NOMO-1 treated with dmso at 0.1 percent for 144 hours (cell line): ENCODE measurements around the gene PCBP4.

ENCODE experiments used
- DNase-seq: peaks from one replicate; lab custom pipeline; 2025; ENCODE audit not compliant: unreplicated experiment; lab: John Stamatoyannopoulos, UW

Gene PCBP4

GRCh38 chr3:51942603-51943450 lies 24.4 kb downstream of the PCBP4 start:
- no peak for DNase-seq

DNA sequence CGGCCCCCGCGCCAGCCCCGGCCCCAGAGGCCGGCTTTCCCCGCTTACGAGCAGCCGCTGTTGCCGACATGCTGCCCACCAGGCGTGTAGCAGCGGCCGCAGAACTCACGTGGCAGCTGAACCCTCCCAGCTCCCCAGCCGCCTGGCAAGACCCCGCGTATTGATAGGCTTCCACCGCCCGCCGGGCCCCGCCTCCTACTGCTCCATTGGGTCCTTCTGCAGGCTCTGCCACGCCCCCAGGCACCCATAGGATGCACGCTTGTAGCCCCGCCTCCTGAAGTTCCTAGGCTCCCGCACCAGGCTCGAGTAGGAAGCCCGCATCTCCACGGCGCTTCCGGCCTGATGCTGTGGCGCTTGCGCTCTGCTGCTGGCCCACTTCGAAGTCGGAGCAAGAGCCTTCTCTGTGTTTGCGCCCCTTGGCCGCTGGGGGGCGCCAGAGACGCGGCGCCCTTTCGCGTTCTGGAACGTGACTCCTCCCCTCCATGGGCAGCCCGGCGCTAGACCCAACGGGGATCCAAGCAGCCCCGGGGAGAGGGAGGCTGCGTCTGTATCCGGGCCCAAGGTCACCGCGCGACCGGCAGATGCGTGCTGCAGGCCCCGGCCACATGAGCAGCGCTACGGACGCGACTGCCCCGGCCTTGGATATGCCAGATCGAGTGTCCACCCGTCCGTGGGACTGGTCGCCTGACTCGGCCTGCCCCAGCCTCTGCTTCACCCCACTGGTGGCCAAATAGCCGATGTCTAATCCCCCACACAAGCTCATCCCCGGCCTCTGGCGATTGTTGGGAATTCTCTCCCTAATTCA lies 25.3 kb downstream of the PCBP4 start, which contains the start of the genes PARP3 and RRP9:
TSS of gene PARP3 (plus strand) at position 566 of the 805 bp plus-strand sequence. CDS start 993 bp downstream, outside the sequence.
TSS of gene RRP9 (minus strand) at position 107 of the 805 bp plus-strand sequence. CDS start at position 70, 37 bp downstream.
- DNase-seq, result peak; percentile 100

GRCh38 chr3:51941463-51941797 lies 25.8 kb downstream of the PCBP4 start:
- DNase-seq, result no peak

GRCh38 chr3:51940648-51941462 lies 26.4 kb downstream of the PCBP4 start:
- no peak for DNase-seq

- no peak for DNase-seq
These were observed 28.4 kb downstream of the PCBP4 start for GRCh38 chr3:51938780-51939425.

- no peak for DNase-seq
These were observed 29.4 kb downstream of the PCBP4 start for GRCh38 chr3:51937611-51938450.

DNA sequence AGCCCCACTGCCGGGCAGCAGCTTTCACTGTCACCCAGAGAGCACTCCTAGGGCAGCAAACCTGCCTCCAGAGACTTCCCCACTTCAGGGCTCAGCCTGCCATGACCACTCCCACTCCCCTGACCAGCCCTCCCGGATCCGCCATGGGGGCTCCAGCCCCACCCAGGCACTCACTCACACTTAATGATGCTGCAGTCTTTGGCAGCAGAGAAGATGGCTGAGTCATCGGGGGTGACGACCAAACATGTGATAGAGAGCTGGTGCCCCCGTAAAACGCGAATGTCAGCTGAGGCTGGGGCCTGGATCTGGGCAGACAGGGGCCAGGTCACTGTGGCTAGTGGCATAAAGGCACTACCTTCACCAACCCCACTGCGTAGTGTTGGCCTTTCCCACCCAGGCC lies 30.2 kb downstream of the PCBP4 start:
- no peak for DNase-seq

GRCh38 chr3:51935886-51936755 lies 31.1 kb downstream of the PCBP4 start:
- DNase-seq, result no peak

DNA sequence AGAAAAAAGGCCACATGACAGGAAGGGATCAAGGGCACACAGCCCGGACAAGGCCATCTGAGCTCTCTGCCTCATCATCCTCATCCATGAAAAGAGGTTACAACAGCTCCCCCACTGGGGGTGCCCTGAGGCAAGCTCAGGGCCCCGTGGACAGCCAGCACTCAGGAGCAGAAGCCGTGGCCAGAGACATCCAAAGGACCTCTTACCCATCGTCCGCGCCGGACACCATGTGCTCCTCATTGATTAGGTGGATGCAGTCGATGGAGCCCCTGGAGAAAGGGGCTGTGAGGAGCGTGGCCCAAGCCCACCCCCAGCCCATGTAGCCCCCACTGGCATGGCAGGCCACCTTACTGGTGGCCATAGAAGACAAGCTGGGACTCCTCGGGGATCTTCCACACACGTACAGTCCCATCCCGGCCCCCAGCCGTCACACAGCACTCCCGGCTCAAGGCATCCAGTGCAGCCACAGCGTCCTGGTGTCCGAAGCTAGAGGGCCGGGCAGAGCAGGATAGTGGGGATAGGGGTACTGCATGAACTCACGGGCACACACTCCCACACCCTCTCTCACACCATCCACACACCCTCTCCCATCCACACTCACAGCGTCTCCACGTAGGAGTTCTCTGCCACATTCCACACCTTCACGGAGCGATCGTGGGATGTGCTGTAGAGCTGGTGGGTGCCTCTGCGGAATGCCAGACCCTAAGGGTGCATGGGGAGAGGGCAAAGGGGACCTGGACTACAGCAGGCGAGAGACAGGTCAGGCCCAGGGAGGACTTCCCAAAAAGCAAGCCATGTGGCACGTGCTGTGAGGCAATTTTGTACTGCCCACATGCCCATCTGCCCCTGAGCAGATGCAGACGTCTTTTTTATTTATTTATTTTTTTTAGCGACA lies 32.0 kb downstream of the PCBP4 start:
- DNase-seq, result no peak

DNA sequence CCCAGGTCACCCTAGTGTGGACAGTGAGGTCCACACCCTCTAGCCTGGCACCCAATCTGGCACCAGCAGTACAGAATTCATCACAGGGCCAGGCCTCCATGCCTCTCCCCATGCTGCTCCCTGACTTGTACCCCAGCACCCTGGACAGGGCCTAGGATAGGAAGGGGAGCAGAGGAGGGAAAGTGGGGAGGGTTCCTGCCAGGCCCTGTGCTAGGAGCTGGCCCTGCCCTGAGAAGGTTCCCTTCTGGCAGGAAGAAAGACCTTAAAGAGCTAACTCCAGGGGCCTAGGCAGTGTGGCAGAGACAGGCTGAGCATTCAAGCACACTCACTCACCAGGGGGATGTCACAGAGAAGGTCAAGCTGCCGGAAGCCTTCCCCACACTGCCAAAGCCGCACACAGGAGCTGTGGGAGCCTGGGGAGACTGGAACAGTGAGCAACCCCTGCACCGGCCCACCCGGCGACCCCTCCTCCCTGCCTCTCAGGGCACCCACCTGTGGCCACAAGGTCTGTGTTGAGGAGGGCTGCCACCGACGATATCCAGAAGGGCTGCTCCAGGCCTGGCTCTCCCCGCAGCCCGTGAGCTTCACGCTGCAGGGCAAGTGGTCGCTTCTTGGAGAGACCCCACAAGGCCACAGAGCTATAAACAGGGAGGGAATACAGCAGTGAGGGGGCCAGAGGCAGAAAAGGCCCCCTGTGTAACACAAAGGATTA lies 33.0 kb downstream of the PCBP4 start:
- no peak for DNase-seq

- DNase-seq, result no peak
These were observed 33.6 kb downstream of the PCBP4 start for GRCh38 chr3:51933471-51934138.

- no peak for DNase-seq
These were observed 34.5 kb downstream of the PCBP4 start for GRCh38 chr3:51932471-51933370.

DNA sequence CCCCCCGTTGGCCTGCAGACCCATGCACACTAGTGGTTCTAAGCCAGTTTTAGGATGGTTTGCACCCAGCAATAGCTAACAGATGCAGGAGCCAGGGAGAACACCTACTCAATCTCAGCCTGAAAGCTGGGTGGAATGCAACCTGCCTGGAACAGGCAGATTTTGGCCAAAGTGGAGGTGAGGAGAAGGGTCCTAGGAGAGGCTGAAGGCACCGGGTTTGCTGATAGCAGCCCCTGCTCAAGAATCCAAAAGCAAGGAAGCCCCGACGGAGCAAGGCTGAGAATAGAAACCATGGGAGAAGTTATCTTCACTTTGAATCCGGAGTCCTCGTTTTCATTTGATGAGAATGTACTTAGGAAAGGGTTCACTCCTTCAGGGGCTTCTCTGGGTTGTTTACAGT lies 35.5 kb downstream of the PCBP4 start:
- DNase-seq, result no peak

GRCh38 chr3:51930439-51930838 lies 36.8 kb downstream of the PCBP4 start:
- no peak for DNase-seq

DNA sequence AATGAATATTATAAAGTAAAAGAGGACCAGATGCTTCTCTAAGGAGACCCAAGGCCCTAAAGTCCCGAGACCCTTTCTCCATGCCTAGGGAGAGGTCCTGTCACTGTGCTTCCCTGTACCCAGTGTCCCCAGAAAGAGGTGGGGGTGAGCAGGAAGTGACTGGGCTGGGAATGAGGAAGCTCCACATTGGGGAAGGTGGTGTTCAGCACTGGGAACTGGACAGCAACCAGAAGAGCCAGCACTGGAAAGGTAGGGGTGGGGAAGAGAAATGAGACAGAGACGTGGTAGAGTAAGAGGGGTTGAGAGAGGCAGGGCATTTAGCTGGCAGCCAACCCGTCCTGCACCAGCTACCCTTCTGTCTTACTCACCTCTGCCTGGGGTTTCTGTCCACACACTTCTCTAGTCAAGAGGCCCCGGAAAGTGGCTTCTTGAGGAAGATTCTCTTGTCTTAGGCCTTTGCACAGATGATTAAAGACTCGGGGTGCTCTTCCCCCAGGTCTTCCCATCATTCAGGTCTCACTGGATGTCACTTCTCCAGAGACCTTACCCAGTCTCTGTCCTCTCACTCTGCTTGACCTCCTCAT lies 37.7 kb downstream of the PCBP4 start:
- DNase-seq, result no peak
